Upper lobe of left lung (tissue), 4 donors: ENCODE results near the gene NDUFC1.
"Not testable (repeated sequence)": the region's sequence is repeated elsewhere in the genome, so short reads cannot be mapped to it uniquely, and the experiment has no call there.

Source experiments
- CTCF ChIP-seq, 6 experiments: fragments of 450-650 bp in 4 of 6; fragments of 200-600 bp in 2 of 6; sonication (generic) in 2 of 6; IDR thresholded peaks; one replicate each; pipeline ENCODE4 v1.5.1; 2016 to 2019; ENCODE audit warnings: antibody characterized with exemption in 6 of 6
- POLR2A ChIP-seq, 4 donors: fragments of 450-650 bp; IDR thresholded peaks; one replicate each; pipeline ENCODE4 v1.5.1; 2016 to 2017; ENCODE audit warnings: antibody characterized with exemption in 4 of 4, mild to moderate bottlenecking in 2 of 4
- POLR2AphosphoS5 ChIP-seq, 2 donors: sonication (generic); formaldehyde crosslinking; IDR thresholded peaks; one replicate each; pipeline ENCODE4 v1.5.1; 2017; ENCODE audit warnings: antibody characterized with exemption in 2 of 2

- TF ChIP-seq POLR2AphosphoS5, POLR2A, CTCF (IDR thresholded peaks at IDR 0.05): not testable (repeated sequence)
Observed at GRCh38 chr4:139255581-139255980, 46.7 kb downstream of the NDUFC1 start.
